Neural cell (in vitro differentiated cells): ENCODE data around the gene NR1H2. TPM values are rescaled to one million over a fixed set of nuclear protein-coding genes. Genes with fewer than 3 reads are reported as not detected.

Experiments used
- H2AFZ ChIP-seq: fragments of 200-600, 300-800 bp; sonication (generic), shearing (Covaris generic); 2 replicates; pipeline ENCODE4 v1.6.0; 2014; ENCODE audit warnings: low read depth, mild to moderate bottlenecking, antibody characterized with exemption, low read length, moderate library complexity
- H3F3A ChIP-seq: fragments of 200-600 bp; shearing (Covaris generic); 2 replicates; pipeline ENCODE4 v1.6.1; 2016; ENCODE audit warnings: mild to moderate bottlenecking, moderate library complexity, mixed read lengths, antibody characterized with exemption, low read length; ENCODE audit not compliant: insufficient read depth, poor library complexity, severe bottlenecking
- H3K27ac ChIP-seq: fragments of 200-600, 300-800 bp; sonication (generic), shearing (Covaris generic); 2 replicates; pipeline ENCODE4 v1.5.1; 2014; ENCODE audit warnings: mild to moderate bottlenecking, low read length, moderate library complexity
- H3K27me3 ChIP-seq: fragments of 300-800, 200-600 bp; sonication (generic), shearing (Covaris generic); 2 replicates; pipeline ENCODE4 v1.6.0; 2014; ENCODE audit warnings: mild to moderate bottlenecking, low read depth, low read length, moderate library complexity; ENCODE audit not compliant: insufficient read depth
- H3K36me3 ChIP-seq: fragments of 300-800, 200-600 bp; sonication (generic), shearing (Covaris generic); 2 replicates; pipeline ENCODE4 v1.5.1; 2014; ENCODE audit warnings: mild to moderate bottlenecking, antibody characterized with exemption, low read length, moderate library complexity; ENCODE audit not compliant: insufficient read depth
- H3K4me2 ChIP-seq: fragments of 300-800, 200-600 bp; sonication (generic), shearing (Covaris generic); 2 replicates; pipeline ENCODE4 v1.6.0; 2014; ENCODE audit warnings: mild to moderate bottlenecking, low read length
- H3K4me3 ChIP-seq: fragments of 300-800, 200-600 bp; sonication (generic), shearing (Covaris generic); 2 replicates; pipeline ENCODE4 v1.5.1; 2014; ENCODE audit warnings: mild to moderate bottlenecking, low read length, moderate library complexity
- H3K79me2 ChIP-seq: fragments of 200-600 bp; shearing (Covaris generic); replicated peaks from 2 replicates; pipeline ENCODE4 v1.6.0; 2014; ENCODE audit warnings: mild to moderate bottlenecking, low read length, moderate library complexity; ENCODE audit not compliant: insufficient read depth
- H3K9ac ChIP-seq: fragments of 300-800, 200-600 bp; sonication (generic), shearing (Covaris generic); 2 replicates; pipeline ENCODE4 v1.6.1; 2016; ENCODE audit warnings: mild to moderate bottlenecking, low read length, mixed read lengths
- H3K9me2 ChIP-seq: fragments of 200-600 bp; shearing (Covaris generic); 2 replicates; pipeline ENCODE4 v1.6.1; 2016; ENCODE audit warnings: mild to moderate bottlenecking, low read length, mixed read lengths; ENCODE audit not compliant: insufficient read depth
- H3K9me3 ChIP-seq: fragments of 200-600, 300-800 bp; sonication (generic), shearing (Covaris generic); 2 replicates; pipeline ENCODE4 v1.6.1; 2016; ENCODE audit warnings: mild to moderate bottlenecking, mixed run types, low read length, moderate library complexity, mixed read lengths
- H4K20me1 ChIP-seq: fragments of 200-600 bp; shearing (Covaris generic); 2 replicates; pipeline ENCODE4 v1.6.1; 2016; ENCODE audit warnings: mild to moderate bottlenecking, mixed run types; ENCODE audit not compliant: insufficient read depth
- CTCF ChIP-seq: fragments of 450-650 bp; IDR thresholded peaks from 2 replicates; pipeline ENCODE4 v1.5.1; 2014; ENCODE audit warnings: antibody characterized with exemption, mild to moderate bottlenecking, moderate library complexity; ENCODE audit not compliant: poor library complexity, severe bottlenecking
- EP300 ChIP-seq: fragments of 450-650 bp; conservative IDR thresholded peaks from 2 replicates; pipeline ENCODE4 v1.6.1; 2014; ENCODE audit warnings: antibody characterized with exemption, mild to moderate bottlenecking, moderate library complexity; ENCODE audit not compliant: poor library complexity, severe bottlenecking
- EZH2 ChIP-seq: fragments of 200-600, 300-800 bp; shearing (Covaris generic), sonication (generic); IDR thresholded peaks from 2 replicates; pipeline ENCODE4 v1.6.1; 2014; ENCODE audit warnings: antibody characterized with exemption, low read length, borderline replicate concordance, mild to moderate bottlenecking; ENCODE audit not compliant: insufficient read depth, poor library complexity, severe bottlenecking
- MXI1 ChIP-seq: fragments of 450-650 bp; conservative IDR thresholded peaks from 2 replicates; pipeline ENCODE4 v1.6.1; 2014; ENCODE audit warnings: antibody characterized with exemption, mild to moderate bottlenecking; ENCODE audit not compliant: poor library complexity, severe bottlenecking
- POLR2AphosphoS5 ChIP-seq: IDR thresholded peaks from 2 replicates; pipeline ENCODE4 v1.6.1; 2012
- RAD21 ChIP-seq: fragments of 450-650 bp; conservative IDR thresholded peaks from 2 replicates; pipeline ENCODE4 v1.6.1; 2014; ENCODE audit warnings: antibody characterized with exemption, mild to moderate bottlenecking, moderate library complexity
- SMC3 ChIP-seq: fragments of 450-650 bp; conservative IDR thresholded peaks from 2 replicates; pipeline ENCODE4 v1.6.1; 2014; ENCODE audit warnings: antibody characterized with exemption, mild to moderate bottlenecking, moderate library complexity; ENCODE audit not compliant: poor library complexity
- TAF1 ChIP-seq: IDR thresholded peaks from 2 replicates; pipeline ENCODE4 v1.6.1; 2012; ENCODE audit warnings: low read depth
- polyA plus RNA-seq: library from polyadenylated mRNA; depleted of rRNA; stranded (reverse); fragments of >200 nt; gene quantifications from 2 replicates; pipeline ENCODE4 v1.2.3, GENCODE V29; 2014
- TF ChIP-seq, protein P1 (sequence below): IDR thresholded peaks from 2 replicates; pipeline ENCODE4 v1.6.1; 2012; ENCODE audit warnings: borderline replicate concordance

Gene NR1H2
- polyA plus RNA-seq, 1 donor from 2014 or later: 18.5 TPM

DNA sequence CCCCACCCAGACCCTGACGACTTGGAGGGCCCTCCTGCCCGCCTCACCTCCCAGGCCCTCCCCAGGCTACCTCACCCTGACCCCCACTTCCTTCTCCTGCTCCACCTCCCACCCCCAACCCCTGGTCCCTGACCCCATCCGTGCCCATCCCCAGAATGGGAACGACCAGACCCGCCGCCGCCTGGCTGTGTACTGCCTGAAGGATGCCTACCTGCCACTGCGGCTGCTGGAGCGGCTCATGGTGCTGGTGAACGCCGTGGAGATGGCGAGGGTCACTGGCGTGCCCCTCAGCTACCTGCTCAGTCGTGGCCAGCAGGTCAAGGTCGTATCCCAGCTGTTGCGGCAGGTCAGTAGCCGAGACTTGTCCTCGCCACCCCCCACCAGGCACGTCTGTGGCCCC lies 30.6 kb downstream of the NR1H2 start:
- no peaks in the 10 kb centered on the region for H3F3A ChIP-seq
- no peak overlapping the region for H2AFZ ChIP-seq
- no peak overlapping the region for H3K4me3 ChIP-seq
- no peak overlapping the region for H3K4me2 ChIP-seq
- H3K79me2 ChIP-seq: no peaks in the 10 kb centered on the region
- no peaks in the 10 kb centered on the region for H3K27me3 ChIP-seq
- no peaks in the 10 kb centered on the region for H3K9me3 ChIP-seq
- H4K20me1 ChIP-seq: no peaks in the 10 kb centered on the region
- H3K9ac ChIP-seq: no peak overlapping the region
- no peaks in the 10 kb centered on the region for H3K36me3 ChIP-seq
- H3K27ac ChIP-seq: no peak overlapping the region
- no peak for TF ChIP-seq POLR2AphosphoS5
- TF ChIP-seq MXI1: no peak
- no peak for TF ChIP-seq EZH2
- TF ChIP-seq, protein P1, sequence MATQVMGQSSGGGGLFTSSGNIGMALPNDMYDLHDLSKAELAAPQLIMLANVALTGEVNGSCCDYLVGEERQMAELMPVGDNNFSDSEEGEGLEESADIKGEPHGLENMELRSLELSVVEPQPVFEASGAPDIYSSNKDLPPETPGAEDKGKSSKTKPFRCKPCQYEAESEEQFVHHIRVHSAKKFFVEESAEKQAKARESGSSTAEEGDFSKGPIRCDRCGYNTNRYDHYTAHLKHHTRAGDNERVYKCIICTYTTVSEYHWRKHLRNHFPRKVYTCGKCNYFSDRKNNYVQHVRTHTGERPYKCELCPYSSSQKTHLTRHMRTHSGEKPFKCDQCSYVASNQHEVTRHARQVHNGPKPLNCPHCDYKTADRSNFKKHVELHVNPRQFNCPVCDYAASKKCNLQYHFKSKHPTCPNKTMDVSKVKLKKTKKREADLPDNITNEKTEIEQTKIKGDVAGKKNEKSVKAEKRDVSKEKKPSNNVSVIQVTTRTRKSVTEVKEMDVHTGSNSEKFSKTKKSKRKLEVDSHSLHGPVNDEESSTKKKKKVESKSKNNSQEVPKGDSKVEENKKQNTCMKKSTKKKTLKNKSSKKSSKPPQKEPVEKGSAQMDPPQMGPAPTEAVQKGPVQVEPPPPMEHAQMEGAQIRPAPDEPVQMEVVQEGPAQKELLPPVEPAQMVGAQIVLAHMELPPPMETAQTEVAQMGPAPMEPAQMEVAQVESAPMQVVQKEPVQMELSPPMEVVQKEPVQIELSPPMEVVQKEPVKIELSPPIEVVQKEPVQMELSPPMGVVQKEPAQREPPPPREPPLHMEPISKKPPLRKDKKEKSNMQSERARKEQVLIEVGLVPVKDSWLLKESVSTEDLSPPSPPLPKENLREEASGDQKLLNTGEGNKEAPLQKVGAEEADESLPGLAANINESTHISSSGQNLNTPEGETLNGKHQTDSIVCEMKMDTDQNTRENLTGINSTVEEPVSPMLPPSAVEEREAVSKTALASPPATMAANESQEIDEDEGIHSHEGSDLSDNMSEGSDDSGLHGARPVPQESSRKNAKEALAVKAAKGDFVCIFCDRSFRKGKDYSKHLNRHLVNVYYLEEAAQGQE: no peak
- TF ChIP-seq SMC3: no peak
- no peak for TF ChIP-seq CTCF
- TF ChIP-seq TAF1: no peak
- no peak for TF ChIP-seq RAD21
- H3K9me2 ChIP-seq: no peaks in the 10 kb centered on the region

DNA sequence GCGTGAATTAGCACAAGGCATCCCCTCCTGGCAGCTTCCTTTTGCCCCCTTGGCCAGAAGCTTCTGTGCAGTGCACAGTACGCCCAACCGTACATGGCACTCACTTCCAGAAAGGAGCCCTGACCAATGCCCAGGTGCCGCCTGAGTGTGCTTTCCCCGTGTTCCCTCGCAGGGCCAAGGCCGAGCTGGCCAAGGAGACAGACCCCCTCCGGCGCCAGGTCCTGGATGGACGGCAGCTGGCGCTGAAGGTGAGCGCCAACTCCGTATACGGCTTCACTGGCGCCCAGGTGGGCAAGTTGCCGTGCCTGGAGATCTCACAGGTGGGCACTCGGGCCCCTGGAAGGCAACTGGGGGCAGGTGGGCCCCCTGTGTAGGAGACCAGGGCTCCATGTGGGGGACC lies 33.1 kb downstream of the NR1H2 start:
- H3K79me2 ChIP-seq: no peaks in the 10 kb centered on the region
- no peak overlapping the region for H3K4me3 ChIP-seq
- no peak overlapping the region for H3K27ac ChIP-seq
- no peaks in the 10 kb centered on the region for H3K9me2 ChIP-seq
- H3K27me3 ChIP-seq: no peaks in the 10 kb centered on the region
- H3K9ac ChIP-seq: no peak overlapping the region
- no peak overlapping the region for H2AFZ ChIP-seq
- no peaks in the 10 kb centered on the region for H4K20me1 ChIP-seq
- H3K4me2 ChIP-seq: no peak overlapping the region
- no peaks in the 10 kb centered on the region for H3K36me3 ChIP-seq
- no peaks in the 10 kb centered on the region for H3K9me3 ChIP-seq
- TF ChIP-seq EZH2 (no peak), TAF1 (no peak), SMC3 (no peak), RAD21 (no peak), CTCF (no peak), MXI1 (no peak), EP300 (no peak), POLR2AphosphoS5 (no peak)
- TF ChIP-seq, protein P1: no peak
- no peaks in the 10 kb centered on the region for H3F3A ChIP-seq
